HL-60 (cell line): ENCODE data around the gene SEH1L.

Source experiments
- POLR2AphosphoS5 ChIP-seq: IDR thresholded peaks from 2 replicates; pipeline ENCODE4 v1.6.1; 2012; ENCODE audit warnings: low read depth
- SPI1 ChIP-seq: IDR thresholded peaks from 2 replicates; pipeline ENCODE4 v1.6.1; 2012; ENCODE audit warnings: low read depth, mild to moderate bottlenecking, borderline replicate concordance
- TF ChIP-seq, protein P1 (sequence below): IDR thresholded peaks from one replicate; pipeline ENCODE4 v1.5.1; 2011; ENCODE audit warnings: low read length, control low read depth, inconsistent platforms; ENCODE audit not compliant: insufficient read depth
- TF ChIP-seq, protein P2 (sequence below): IDR thresholded peaks from 2 replicates; pipeline ENCODE4 v1.6.1; 2012; ENCODE audit warnings: low read depth; ENCODE audit not compliant: insufficient replicate concordance

GRCh38 chr18:12943215-12943614 is 4.6 kb upstream of the SEH1L start:
- TF ChIP-seq SPI1 (no peak), POLR2AphosphoS5 (no peak)
- TF ChIP-seq, protein P1, sequence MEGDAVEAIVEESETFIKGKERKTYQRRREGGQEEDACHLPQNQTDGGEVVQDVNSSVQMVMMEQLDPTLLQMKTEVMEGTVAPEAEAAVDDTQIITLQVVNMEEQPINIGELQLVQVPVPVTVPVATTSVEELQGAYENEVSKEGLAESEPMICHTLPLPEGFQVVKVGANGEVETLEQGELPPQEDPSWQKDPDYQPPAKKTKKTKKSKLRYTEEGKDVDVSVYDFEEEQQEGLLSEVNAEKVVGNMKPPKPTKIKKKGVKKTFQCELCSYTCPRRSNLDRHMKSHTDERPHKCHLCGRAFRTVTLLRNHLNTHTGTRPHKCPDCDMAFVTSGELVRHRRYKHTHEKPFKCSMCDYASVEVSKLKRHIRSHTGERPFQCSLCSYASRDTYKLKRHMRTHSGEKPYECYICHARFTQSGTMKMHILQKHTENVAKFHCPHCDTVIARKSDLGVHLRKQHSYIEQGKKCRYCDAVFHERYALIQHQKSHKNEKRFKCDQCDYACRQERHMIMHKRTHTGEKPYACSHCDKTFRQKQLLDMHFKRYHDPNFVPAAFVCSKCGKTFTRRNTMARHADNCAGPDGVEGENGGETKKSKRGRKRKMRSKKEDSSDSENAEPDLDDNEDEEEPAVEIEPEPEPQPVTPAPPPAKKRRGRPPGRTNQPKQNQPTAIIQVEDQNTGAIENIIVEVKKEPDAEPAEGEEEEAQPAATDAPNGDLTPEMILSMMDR, result no peak
- TF ChIP-seq, protein P2, sequence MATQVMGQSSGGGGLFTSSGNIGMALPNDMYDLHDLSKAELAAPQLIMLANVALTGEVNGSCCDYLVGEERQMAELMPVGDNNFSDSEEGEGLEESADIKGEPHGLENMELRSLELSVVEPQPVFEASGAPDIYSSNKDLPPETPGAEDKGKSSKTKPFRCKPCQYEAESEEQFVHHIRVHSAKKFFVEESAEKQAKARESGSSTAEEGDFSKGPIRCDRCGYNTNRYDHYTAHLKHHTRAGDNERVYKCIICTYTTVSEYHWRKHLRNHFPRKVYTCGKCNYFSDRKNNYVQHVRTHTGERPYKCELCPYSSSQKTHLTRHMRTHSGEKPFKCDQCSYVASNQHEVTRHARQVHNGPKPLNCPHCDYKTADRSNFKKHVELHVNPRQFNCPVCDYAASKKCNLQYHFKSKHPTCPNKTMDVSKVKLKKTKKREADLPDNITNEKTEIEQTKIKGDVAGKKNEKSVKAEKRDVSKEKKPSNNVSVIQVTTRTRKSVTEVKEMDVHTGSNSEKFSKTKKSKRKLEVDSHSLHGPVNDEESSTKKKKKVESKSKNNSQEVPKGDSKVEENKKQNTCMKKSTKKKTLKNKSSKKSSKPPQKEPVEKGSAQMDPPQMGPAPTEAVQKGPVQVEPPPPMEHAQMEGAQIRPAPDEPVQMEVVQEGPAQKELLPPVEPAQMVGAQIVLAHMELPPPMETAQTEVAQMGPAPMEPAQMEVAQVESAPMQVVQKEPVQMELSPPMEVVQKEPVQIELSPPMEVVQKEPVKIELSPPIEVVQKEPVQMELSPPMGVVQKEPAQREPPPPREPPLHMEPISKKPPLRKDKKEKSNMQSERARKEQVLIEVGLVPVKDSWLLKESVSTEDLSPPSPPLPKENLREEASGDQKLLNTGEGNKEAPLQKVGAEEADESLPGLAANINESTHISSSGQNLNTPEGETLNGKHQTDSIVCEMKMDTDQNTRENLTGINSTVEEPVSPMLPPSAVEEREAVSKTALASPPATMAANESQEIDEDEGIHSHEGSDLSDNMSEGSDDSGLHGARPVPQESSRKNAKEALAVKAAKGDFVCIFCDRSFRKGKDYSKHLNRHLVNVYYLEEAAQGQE, result no peak
